ENCODE results near the gene YAE1. TPM values are rescaled to one million over a fixed set of nuclear protein-coding genes. Genes with fewer than 3 reads are reported as not detected.

YAE1 gene
- total and polyA plus RNA-seq, 2 of the 13 experiments (the other 11 are each of a cell fraction or from before 2014, with no cell fraction given) = 18.7 to 28.3 TPM

DNA sequence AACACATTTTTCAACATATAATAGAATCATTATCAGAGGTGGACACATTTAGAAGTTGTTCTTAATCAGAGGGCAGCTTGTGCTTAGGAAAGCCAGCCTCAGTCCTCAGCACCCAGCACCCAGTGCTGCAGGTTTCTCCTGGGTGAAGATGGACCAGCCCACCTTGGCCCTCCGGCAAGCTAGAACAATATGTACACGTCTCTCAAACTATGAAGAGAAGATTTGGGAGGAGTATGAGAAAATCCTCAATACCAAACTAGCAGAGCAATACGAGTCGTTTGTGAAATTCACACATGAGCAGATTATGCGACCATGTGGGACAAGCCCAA, 43.7 kb downstream of the YAE1 start:
- no peaks in the 10 kb centered on the region for H3K9me3 ChIP-seq (ENCODE audit: low read length)
- no TSS peak for BruUV-seq (replicated peaks)
- no peaks in the 10 kb centered on the region for H3K4me1 ChIP-seq (ENCODE audit: insufficient read depth, low read length)
- ATAC-seq (no peak), DNase-seq (ENCODE audit: low spot score) (no peak), FAIRE-seq (no peak)
- H3K27ac ChIP-seq (ENCODE audit: extremely low read length, insufficient read depth, low read length) = no peak overlapping the region
- ChIA-PET CTCF (ENCODE audit: low intra/inter-chr PET ratio, low total read pairs) (no interaction called here), POLR2A (interaction anchor here (0.9 kb wide), 1 partner anchor 13 kb away, joined by 3 read pairs; the partner anchor contains the start of gene RALA)
- H3K36me3 ChIP-seq (replicated peaks in 1 of 2; ENCODE audit: control insufficient read depth in 1 of 2, insufficient read depth in 2 of 2, low read length in 2 of 2) = no peaks in the 10 kb centered on the region
- no peak overlapping the region for H3K4me3 ChIP-seq (replicated peaks in 1 of 3; ENCODE audit: insufficient read depth in 1 of 3, low read depth in 2 of 3, low read length in 3 of 3)
- no peaks in the 10 kb centered on the region; a peak in 1 of 5 replicates for H3K27me3 ChIP-seq (ENCODE audit: control insufficient read depth in 1 of 2, insufficient read depth in 2 of 2, low read length in 2 of 2)
- H2AFZ ChIP-seq (ENCODE audit: low read length) = no peak overlapping the region
- WGBS (ENCODE audit: low lambda C conversion rate) = 72% methylated on average over 5 of the region's 5 CpGs
- intact Hi-C loops (cut with micrococcal nuclease; ENCODE audit: unreplicated experiment) = no loop called here
- H3K4me2 ChIP-seq (ENCODE audit: low read depth, low read length) = no peak overlapping the region
- in situ Hi-C loops (cut with HindIII; ENCODE audit: extremely low pct_ligation_motif_present, low pct_unique_long_range_greater_than_20kb) = no loop called here
- TF ChIP-seq SCMH1 (CRISPR knock-in tag; IDR thresholded peaks at IDR 0.05; ENCODE audit: borderline replicate concordance) (no peak), EZH2 (conservative IDR thresholded peaks at IDR 0.05; ENCODE audit: low read depth, low read length) (no peak), SETDB1 (CRISPR knock-in tag; IDR thresholded peaks at IDR 0.05; ENCODE audit: borderline replicate concordance) (no peak), XRCC5 (optimal IDR thresholded peaks at IDR 0.05; ENCODE audit: low read length) (no peak), ZNF350 (CRISPR knock-in tag; IDR thresholded peaks at IDR 0.05; ENCODE audit: borderline replicate concordance, low read depth) (no peak), ZNF3 (CRISPR knock-in tag; IDR thresholded peaks at IDR 0.05) (no peak), ERF (CRISPR knock-in tag; IDR thresholded peaks at IDR 0.05) (no peak), MXI1 (IDR thresholded peaks at IDR 0.05; ENCODE audit: borderline replicate concordance, low read depth, low read length) (no peak), FOXK1 (CRISPR knock-in tag; IDR thresholded peaks at IDR 0.05; ENCODE audit: borderline replicate concordance, low read depth) (no peak), ZNF329 (CRISPR knock-in tag; IDR thresholded peaks at IDR 0.05; ENCODE audit: low read depth) (no peak), MAFF (IDR thresholded peaks at IDR 0.05; ENCODE audit: low read depth, low read length) (no peak), ZNF460 (CRISPR knock-in tag; IDR thresholded peaks at IDR 0.05; ENCODE audit: borderline replicate concordance) (no peak), ZNF331 (CRISPR knock-in tag; IDR thresholded peaks at IDR 0.05) (no peak), PCBP2 (optimal IDR thresholded peaks at IDR 0.05; ENCODE audit: low read depth, low read length, poor library complexity, severe bottlenecking) (no peak), ZNF782 (CRISPR knock-in tag; IDR thresholded peaks at IDR 0.05; ENCODE audit: borderline replicate concordance) (no peak)
- TF ChIP-seq, protein P1, sequence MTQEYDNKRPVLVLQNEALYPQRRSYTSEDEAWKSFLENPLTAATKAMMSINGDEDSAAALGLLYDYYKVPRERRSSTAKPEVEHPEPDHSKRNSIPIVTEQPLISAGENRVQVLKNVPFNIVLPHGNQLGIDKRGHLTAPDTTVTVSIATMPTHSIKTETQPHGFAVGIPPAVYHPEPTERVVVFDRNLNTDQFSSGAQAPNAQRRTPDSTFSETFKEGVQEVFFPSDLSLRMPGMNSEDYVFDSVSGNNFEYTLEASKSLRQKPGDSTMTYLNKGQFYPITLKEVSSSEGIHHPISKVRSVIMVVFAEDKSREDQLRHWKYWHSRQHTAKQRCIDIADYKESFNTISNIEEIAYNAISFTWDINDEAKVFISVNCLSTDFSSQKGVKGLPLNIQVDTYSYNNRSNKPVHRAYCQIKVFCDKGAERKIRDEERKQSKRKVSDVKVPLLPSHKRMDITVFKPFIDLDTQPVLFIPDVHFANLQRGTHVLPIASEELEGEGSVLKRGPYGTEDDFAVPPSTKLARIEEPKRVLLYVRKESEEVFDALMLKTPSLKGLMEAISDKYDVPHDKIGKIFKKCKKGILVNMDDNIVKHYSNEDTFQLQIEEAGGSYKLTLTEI (CRISPR knock-in tag; conservative IDR thresholded peaks at IDR 0.05) = no peak
- TF ChIP-seq, protein P2, sequence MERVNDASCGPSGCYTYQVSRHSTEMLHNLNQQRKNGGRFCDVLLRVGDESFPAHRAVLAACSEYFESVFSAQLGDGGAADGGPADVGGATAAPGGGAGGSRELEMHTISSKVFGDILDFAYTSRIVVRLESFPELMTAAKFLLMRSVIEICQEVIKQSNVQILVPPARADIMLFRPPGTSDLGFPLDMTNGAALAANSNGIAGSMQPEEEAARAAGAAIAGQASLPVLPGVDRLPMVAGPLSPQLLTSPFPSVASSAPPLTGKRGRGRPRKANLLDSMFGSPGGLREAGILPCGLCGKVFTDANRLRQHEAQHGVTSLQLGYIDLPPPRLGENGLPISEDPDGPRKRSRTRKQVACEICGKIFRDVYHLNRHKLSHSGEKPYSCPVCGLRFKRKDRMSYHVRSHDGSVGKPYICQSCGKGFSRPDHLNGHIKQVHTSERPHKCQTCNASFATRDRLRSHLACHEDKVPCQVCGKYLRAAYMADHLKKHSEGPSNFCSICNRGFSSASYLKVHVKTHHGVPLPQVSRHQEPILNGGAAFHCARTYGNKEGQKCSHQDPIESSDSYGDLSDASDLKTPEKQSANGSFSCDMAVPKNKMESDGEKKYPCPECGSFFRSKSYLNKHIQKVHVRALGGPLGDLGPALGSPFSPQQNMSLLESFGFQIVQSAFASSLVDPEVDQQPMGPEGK (CRISPR knock-in tag; IDR thresholded peaks at IDR 0.05) = no peak
- H3K79me2 ChIP-seq (ENCODE audit: insufficient read depth, low read length) = no peaks in the 10 kb centered on the region
- H3K9ac ChIP-seq (ENCODE audit: insufficient read depth, low read depth, low read length) = no peak overlapping the region
- H4K20me1 ChIP-seq (ENCODE audit: insufficient read depth, low read length) = no peaks in the 10 kb centered on the region

All from HepG2 (cell line).